Sigmoid colon (tissue), 7 donors: Measurements from ENCODE around the gene NPBWR2. TPM values are rescaled to one million over a fixed set of nuclear protein-coding genes. Genes with fewer than 3 reads are reported as not detected.

Experiments
- DNase-seq: peaks from one replicate; pipeline ENCODE4 v3.0.0-alpha.2; 2019
- H3K27ac ChIP-seq, 4 donors: fragments of 200-600 bp; sonication (generic); one replicate each; pipeline ENCODE4 v1.5.1; 2016 to 2019; ENCODE audit warnings: mild to moderate bottlenecking in 1 of 4
- H3K27me3 ChIP-seq, 3 donors: fragments of 200-600 bp; sonication (generic); one replicate each; pipeline ENCODE4 v1.5.1; 2019; ENCODE audit warnings: mild to moderate bottlenecking in 1 of 3
- H3K36me3 ChIP-seq, 4 donors: fragments of 200-600 bp; sonication (generic); one replicate each; pipeline ENCODE4 v1.5.1; 2016 to 2019
- H3K4me1 ChIP-seq, 4 donors: fragments of 200-600 bp; sonication (generic); one replicate each; pipeline ENCODE4 v1.5.1; 2017 to 2019
- H3K4me3 ChIP-seq, 4 donors: fragments of 200-600 bp; sonication (generic); one replicate each; pipeline ENCODE4 v1.5.1; 2017 to 2019; ENCODE audit warnings: mild to moderate bottlenecking in 2 of 4, moderate library complexity in 1 of 4
- H3K9me3 ChIP-seq, 4 donors: fragments of 200-600 bp in 3 of 4; sonication (generic) in 3 of 4; one replicate each; pipeline versions ENCODE4 v1.5.1 to v1.6.1; 2013 to 2019
- EP300 ChIP-seq, 4 donors: sonication (generic); formaldehyde crosslinking; IDR thresholded peaks; one replicate each; pipeline ENCODE4 v1.6.1; 2017; ENCODE audit warnings: antibody characterized with exemption in 4 of 4
- POLR2A ChIP-seq, 2 donors: fragments of 450-650 bp; IDR thresholded peaks; one replicate each; pipeline ENCODE4 v1.6.1; 2016; ENCODE audit warnings: antibody characterized with exemption in 2 of 2, mild to moderate bottlenecking in 2 of 2, moderate library complexity in 2 of 2
- POLR2AphosphoS5 ChIP-seq, 4 donors: sonication (generic); formaldehyde crosslinking; IDR thresholded peaks; one replicate each; pipeline ENCODE4 v1.6.1; 2017; ENCODE audit warnings: antibody characterized with exemption in 4 of 4
- WGBS, 2 donors: extraction: QIAGEN DNeasy Blood & Tissue Kit; methylation state at CpG; one replicate each; pipeline ENCODE4 v1.1.7; 2013; 5-methylcytosine and 5-hydroxymethylcytosine counted together
- intact Hi-C: fragments of 100-400 bp; cut with DNase I; formaldehyde crosslinking; loops from one replicate; pipeline ENCODE4 v1.15.1; 2023
- polyA plus RNA-seq, 3 donors: library from polyadenylated mRNA; stranded (reverse); fragments of 200-250 nt; gene quantifications; one replicate each; pipeline ENCODE4 v1.2.3, GENCODE V29; 2013
- total RNA-seq, 4 donors: library from RNA; depleted of rRNA; stranded (reverse); fragments of >200 nt; gene quantifications; one replicate each; pipeline ENCODE4 v1.1.0, GENCODE V29; 2016
- TF ChIP-seq, protein P1 (sequence below), 4 experiments: fragments of 450-650 bp in 3 of 4; fragments of 200-600 bp in 1 of 4; IDR thresholded peaks; one replicate each; pipeline ENCODE4 v1.5.1; 2016 to 2019; ENCODE audit warnings: antibody characterized with exemption in 4 of 4, mild to moderate bottlenecking in 3 of 4, moderate library complexity in 2 of 4
- donor health status: healthy with polysubstance abuse.
- donor health status: Bipolar disorder and iron deficiency.
- donor health status: healthy.

The NPBWR2 gene
- total and polyA plus RNA-seq, 7 donors, result not detected

DNA sequence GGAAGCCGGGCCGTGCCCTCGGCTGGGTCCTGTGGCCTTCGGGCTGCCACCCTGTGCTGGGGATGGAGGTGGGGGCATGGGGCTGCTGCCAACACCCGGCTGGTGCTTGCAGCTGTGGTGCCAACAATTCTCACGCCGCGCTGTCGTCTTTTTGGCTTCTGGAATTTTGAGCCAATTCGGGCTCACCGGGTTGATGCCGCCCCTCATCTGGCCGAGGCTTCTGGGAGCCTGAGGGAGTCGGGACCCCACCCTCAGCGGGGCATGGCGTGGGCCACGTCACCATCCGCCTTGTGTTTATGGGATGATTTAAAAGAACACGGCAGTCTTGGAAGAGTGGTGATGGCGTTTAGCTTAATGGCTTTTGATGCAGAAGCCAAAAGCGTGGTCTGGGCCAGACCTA is 8.7 kb upstream of the NPBWR2 start:
- DNase-seq, result peak; percentile 59
- TF ChIP-seq, protein P1, sequence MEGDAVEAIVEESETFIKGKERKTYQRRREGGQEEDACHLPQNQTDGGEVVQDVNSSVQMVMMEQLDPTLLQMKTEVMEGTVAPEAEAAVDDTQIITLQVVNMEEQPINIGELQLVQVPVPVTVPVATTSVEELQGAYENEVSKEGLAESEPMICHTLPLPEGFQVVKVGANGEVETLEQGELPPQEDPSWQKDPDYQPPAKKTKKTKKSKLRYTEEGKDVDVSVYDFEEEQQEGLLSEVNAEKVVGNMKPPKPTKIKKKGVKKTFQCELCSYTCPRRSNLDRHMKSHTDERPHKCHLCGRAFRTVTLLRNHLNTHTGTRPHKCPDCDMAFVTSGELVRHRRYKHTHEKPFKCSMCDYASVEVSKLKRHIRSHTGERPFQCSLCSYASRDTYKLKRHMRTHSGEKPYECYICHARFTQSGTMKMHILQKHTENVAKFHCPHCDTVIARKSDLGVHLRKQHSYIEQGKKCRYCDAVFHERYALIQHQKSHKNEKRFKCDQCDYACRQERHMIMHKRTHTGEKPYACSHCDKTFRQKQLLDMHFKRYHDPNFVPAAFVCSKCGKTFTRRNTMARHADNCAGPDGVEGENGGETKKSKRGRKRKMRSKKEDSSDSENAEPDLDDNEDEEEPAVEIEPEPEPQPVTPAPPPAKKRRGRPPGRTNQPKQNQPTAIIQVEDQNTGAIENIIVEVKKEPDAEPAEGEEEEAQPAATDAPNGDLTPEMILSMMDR (IDR thresholded peaks at IDR 0.05), result no peak
- no peak for TF ChIP-seq POLR2AphosphoS5 (IDR thresholded peaks at IDR 0.05)
- no peak for TF ChIP-seq POLR2A (IDR thresholded peaks at IDR 0.05)
- TF ChIP-seq EP300 (IDR thresholded peaks at IDR 0.05), result no peak
- Histone ChIP-seq H3K4me1 (peaks cover 0 to 8% (median 5%) of the 10 kb centered on the region in 4 donors), H3K36me3 (no peaks in the 10 kb centered on the region), H3K4me3 (no peak overlapping the region), H3K27me3 (peaks cover 0 to 5% (median 3%) of the 10 kb centered on the region in 3 donors), H3K9me3 (no peaks in the 10 kb centered on the region), H3K27ac (no peak overlapping the region)
- intact Hi-C loops, result no loop called here
- 71 to 86% methylated on average over 21 of the region's 21 CpGs for whole genome bisulfite sequencing, 2 donors

DNA sequence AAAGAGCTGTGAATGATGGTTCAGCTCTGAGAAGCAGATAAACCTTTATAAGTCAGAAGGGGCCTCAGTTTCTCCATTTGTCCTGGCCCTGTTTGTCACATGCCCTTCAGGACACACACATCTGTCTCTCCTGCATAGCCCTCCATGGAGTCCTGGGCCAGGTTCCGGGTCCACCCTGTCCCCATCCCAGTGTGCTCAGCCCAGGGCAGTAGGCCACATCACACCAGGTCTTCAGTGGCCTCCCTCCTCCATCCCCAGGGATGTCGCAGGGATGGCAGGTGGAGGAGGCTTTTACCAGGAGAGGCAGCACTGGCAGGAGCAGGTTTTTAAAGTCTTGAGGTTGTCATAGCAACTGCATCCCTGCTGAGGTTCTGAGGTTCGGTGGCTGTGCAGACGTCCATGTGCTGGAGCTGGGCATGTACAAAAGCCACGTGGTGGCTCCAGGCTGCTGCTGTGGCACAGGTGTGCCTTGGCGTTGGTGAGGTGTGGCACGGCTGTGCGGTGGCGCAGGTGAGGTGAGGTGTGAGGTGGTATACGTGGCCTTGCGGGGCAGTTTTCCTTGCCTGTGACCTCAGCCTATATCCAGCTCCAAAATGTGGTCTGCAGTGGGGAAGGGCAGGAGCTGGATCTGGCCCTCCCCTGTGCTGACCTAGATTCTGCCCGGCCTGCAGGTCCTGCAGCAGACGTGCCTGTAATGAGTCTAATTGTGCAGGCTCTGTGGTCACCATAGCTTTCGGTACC is 8.0 kb upstream of the NPBWR2 start:
- H3K4me3 ChIP-seq, result no peak overlapping the region
- peaks cover 0 to 4% (median 4%) of the 10 kb centered on the region in 4 donors for H3K4me1 ChIP-seq
- intact Hi-C loops, result no loop called here
- H3K27ac ChIP-seq, result no peak overlapping the region
- peak; percentile 45 for DNase-seq
- H3K27me3 ChIP-seq, result no peaks in the 10 kb centered on the region
- no peaks in the 10 kb centered on the region for H3K9me3 ChIP-seq
- WGBS, 2 donors, result 44 to 81% methylated on average over 14 of the region's 14 CpGs
- H3K36me3 ChIP-seq, result no peaks in the 10 kb centered on the region
- TF ChIP-seq EP300 (IDR thresholded peaks at IDR 0.05) (no peak), POLR2AphosphoS5 (IDR thresholded peaks at IDR 0.05) (no peak)
- TF ChIP-seq, protein P1 (IDR thresholded peaks at IDR 0.05), result no peak

DNA sequence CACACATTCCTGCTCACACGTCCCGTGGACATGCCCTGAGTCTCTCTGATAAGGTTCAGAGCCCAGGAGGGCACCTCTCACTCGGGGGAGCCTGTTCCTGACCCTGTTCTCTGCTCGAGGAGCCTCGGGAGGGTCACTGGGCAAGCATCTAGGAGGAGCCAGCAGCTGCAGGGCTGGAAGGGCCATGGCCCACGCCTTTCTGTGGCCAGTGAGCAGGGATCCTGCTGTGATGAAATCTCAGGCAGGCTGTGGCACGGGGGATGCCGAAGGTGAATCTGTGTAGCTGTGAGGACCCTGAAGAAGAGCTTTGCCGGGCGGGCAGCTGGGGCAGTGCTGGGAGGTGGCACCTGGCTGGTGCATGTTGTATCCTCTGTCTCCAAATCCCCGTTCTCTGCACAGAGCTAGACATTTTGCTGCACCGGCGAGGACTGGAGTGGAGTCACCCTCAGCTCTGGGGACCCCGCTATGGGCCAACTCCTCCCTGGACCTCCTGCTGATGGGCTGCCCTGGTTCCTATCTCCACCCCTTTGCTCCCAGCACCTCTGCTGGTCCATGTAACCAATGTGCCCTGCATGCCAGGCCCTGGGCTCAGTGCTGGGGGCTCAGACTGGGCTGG is 7.1 kb upstream of the NPBWR2 start:
- H3K4me1 ChIP-seq, result no peaks in the 10 kb centered on the region
- H3K4me3 ChIP-seq, result no peak overlapping the region
- H3K27me3 ChIP-seq, result no peaks in the 10 kb centered on the region
- no peaks in the 10 kb centered on the region for H3K9me3 ChIP-seq
- intact Hi-C loops, result no loop called here
- no peaks in the 10 kb centered on the region for H3K36me3 ChIP-seq
- DNase-seq, result peak; percentile 42
- 76 to 84% methylated on average over 14 of the region's 14 CpGs for WGBS, 2 donors
- H3K27ac ChIP-seq, result no peak overlapping the region
- no peak for TF ChIP-seq POLR2AphosphoS5 (IDR thresholded peaks at IDR 0.05)
- TF ChIP-seq EP300 (IDR thresholded peaks at IDR 0.05), result no peak
- TF ChIP-seq, protein P1 (IDR thresholded peaks at IDR 0.05), result no peak
- TF ChIP-seq POLR2A (IDR thresholded peaks at IDR 0.05), result no peak

DNA sequence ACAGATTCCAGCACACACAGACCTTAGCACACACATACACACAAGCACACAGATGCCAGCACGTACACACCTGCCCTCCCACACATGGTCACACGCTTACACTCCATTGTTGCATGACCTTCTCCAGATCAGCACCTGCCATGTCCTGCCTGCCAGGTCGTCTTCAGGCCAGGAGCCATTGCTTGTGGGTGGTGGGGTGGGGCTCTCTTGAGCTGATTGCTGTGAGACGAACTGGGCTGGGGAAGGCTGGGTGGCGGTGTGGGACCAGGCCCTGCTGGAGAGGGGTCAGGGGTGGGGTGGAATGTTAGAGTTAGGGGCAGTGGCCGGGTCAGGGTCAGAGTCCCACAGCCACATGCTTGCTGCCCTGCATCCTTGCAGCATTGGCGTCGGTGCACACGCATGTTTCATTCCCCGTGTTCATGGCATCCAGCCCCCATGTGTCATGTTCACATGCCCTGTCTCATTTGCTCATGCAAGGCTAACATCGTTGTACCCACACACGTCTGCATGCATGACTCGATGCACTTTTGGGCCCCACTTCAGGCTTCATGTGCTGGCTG is 6.5 kb upstream of the NPBWR2 start:
- Histone ChIP-seq H3K9me3 (no peaks in the 10 kb centered on the region), H3K27ac (no peak overlapping the region), H3K27me3 (no peaks in the 10 kb centered on the region), H3K4me3 (no peak overlapping the region), H3K36me3 (no peaks in the 10 kb centered on the region), H3K4me1 (no peaks in the 10 kb centered on the region)
- peak; percentile 43 for DNase-seq
- no peak for TF ChIP-seq EP300 (IDR thresholded peaks at IDR 0.05)
- intact Hi-C loops, result no loop called here
- 61 to 81% methylated on average over 13 of the region's 13 CpGs for WGBS, 2 donors

DNA sequence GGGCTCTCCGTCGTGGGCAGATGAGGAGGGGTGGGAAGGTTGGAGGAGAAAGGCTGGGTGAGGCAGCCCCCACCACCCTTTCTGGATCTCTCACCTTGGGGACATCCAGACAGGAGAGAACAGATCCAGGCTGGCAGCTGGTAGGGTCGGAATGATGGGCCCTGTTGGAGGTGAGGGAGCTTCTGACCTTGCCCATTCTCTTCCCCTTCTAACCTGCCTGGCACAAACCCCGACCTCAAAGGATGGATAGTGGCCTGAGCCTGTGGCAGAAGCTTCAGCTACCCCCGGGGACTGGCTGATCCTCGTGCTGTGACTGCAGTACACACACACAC is 6.0 kb upstream of the NPBWR2 start:
- Histone ChIP-seq H3K4me1 (no peaks in the 10 kb centered on the region), H3K27me3 (no peaks in the 10 kb centered on the region), H3K36me3 (no peaks in the 10 kb centered on the region), H3K4me3 (no peak overlapping the region), H3K27ac (no peak overlapping the region), H3K9me3 (no peaks in the 10 kb centered on the region)
- DNase-seq, result no peak
- intact Hi-C loops, result no loop called here
- TF ChIP-seq EP300 (IDR thresholded peaks at IDR 0.05) (no peak), POLR2A (IDR thresholded peaks at IDR 0.05) (no peak), POLR2AphosphoS5 (IDR thresholded peaks at IDR 0.05) (no peak)
- TF ChIP-seq, protein P1 (IDR thresholded peaks at IDR 0.05), result no peak
- 59 to 80% methylated on average over 6 of the region's 6 CpGs for WGBS, 2 donors
